Measurements from ENCODE around the gene NNMT.

GRCh38 chr11:114283422-114283821, 12.8 kb upstream of the NNMT start:
- TF ChIP-seq, protein P1, sequence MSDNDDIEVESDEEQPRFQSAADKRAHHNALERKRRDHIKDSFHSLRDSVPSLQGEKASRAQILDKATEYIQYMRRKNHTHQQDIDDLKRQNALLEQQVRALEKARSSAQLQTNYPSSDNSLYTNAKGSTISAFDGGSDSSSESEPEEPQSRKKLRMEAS (IDR thresholded peaks at IDR 0.05), result no peak
- TF ChIP-seq, protein P2, sequence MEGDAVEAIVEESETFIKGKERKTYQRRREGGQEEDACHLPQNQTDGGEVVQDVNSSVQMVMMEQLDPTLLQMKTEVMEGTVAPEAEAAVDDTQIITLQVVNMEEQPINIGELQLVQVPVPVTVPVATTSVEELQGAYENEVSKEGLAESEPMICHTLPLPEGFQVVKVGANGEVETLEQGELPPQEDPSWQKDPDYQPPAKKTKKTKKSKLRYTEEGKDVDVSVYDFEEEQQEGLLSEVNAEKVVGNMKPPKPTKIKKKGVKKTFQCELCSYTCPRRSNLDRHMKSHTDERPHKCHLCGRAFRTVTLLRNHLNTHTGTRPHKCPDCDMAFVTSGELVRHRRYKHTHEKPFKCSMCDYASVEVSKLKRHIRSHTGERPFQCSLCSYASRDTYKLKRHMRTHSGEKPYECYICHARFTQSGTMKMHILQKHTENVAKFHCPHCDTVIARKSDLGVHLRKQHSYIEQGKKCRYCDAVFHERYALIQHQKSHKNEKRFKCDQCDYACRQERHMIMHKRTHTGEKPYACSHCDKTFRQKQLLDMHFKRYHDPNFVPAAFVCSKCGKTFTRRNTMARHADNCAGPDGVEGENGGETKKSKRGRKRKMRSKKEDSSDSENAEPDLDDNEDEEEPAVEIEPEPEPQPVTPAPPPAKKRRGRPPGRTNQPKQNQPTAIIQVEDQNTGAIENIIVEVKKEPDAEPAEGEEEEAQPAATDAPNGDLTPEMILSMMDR (IDR thresholded peaks at IDR 0.05 in 2 of 3, conservative IDR thresholded peaks at IDR 0.05 in 1 of 3; ENCODE audit: borderline replicate concordance in 1 of 3, insufficient read depth in 1 of 3, low read depth in 2 of 3, low read length in 2 of 3), result no peak
- no peak for TF ChIP-seq ZFX (IDR thresholded peaks at IDR 0.05)
- TF ChIP-seq, protein P3, sequence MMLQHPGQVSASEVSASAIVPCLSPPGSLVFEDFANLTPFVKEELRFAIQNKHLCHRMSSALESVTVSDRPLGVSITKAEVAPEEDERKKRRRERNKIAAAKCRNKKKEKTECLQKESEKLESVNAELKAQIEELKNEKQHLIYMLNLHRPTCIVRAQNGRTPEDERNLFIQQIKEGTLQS (IDR thresholded peaks at IDR 0.05), result no peak
- no peak for TF ChIP-seq CEBPB (IDR thresholded peaks at IDR 0.05; ENCODE audit: low read depth)
- no peak for TF ChIP-seq REST (IDR thresholded peaks at IDR 0.05; ENCODE audit: low read depth)
- TF ChIP-seq EZH2 (IDR thresholded peaks at IDR 0.05), result no peak
- TF ChIP-seq ELF1 (IDR thresholded peaks at IDR 0.05; ENCODE audit: borderline replicate concordance, low read depth), result no peak
- TF ChIP-seq YY1 (IDR thresholded peaks at IDR 0.05; ENCODE audit: extremely low read depth, insufficient replicate concordance, low read depth, low read length), result no peak

All from HCT116 (cell line).